Measurements from ENCODE around the gene RPUSD1. TPM values are rescaled to one million over a fixed set of nuclear protein-coding genes. Genes with fewer than 3 reads are reported as not detected.

RPUSD1 gene
- total RNA-seq, 2 donors from 2014 or later: 24.1 to 34.4 TPM

GRCh38 chr16:835373-835772 lies 47.2 kb upstream of the RPUSD1 start:
- H3K36me3 ChIP-seq (ENCODE audit: control insufficient read depth, insufficient read depth, low read length): no peaks in the 10 kb centered on the region
- H3K9me3 ChIP-seq (ENCODE audit: control insufficient read depth, low read length): peaks cover 12% of the 10 kb centered on the region
- no peaks in the 10 kb centered on the region for H3K4me1 ChIP-seq (ENCODE audit: control insufficient read depth, insufficient read depth, low read length)
- H3K4me3 Mint-ChIP-seq: no peak overlapping the region
- H3K27me3 ChIP-seq (ENCODE audit: control insufficient read depth, insufficient read depth, low read length, poor library complexity, severe bottlenecking): no peaks in the 10 kb centered on the region
- no peak for DNase-seq
- 90 to 100% methylated on average over 2 to 10 of the region's 10 CpGs for WGBS, 2 experiments (ENCODE audit: insufficient coverage in 1 of 2, insufficient read length in 1 of 2)
- H3K27me3 Mint-ChIP-seq (ENCODE audit: insufficient read depth): peaks cover 3% of the 10 kb centered on the region
- no peak overlapping the region for H3K27ac ChIP-seq (ENCODE audit: low read depth, low read length)
- H3K4me1 Mint-ChIP-seq: no peaks in the 10 kb centered on the region
- no peaks in the 10 kb centered on the region for H3K36me3 Mint-ChIP-seq (ENCODE audit: low read depth)
- peaks cover 23% of the 10 kb centered on the region for H3K9me3 Mint-ChIP-seq
- no peak for TF ChIP-seq CTCF (conservative IDR thresholded peaks at IDR 0.05)
- H3K9ac ChIP-seq (ENCODE audit: extremely low read depth, low read length, poor library complexity, severe bottlenecking): no peak overlapping the region
- H3K4me3 ChIP-seq (ENCODE audit: low read length): no peak overlapping the region
- H3K27ac Mint-ChIP-seq: no peak overlapping the region

GRCh38 chr16:833411-833810 lies 45.2 kb upstream of the RPUSD1 start:
- Mint-ChIP-seq H3K27me3 (ENCODE audit: insufficient read depth) (peaks cover 3% of the 10 kb centered on the region), H3K27ac (no peak overlapping the region), H3K4me3 (no peak overlapping the region), H3K9me3 (peaks cover 23% of the 10 kb centered on the region), H3K4me1 (no peaks in the 10 kb centered on the region), H3K36me3 (ENCODE audit: low read depth) (no peaks in the 10 kb centered on the region)
- no peak overlapping the region for H3K9ac ChIP-seq (ENCODE audit: extremely low read depth, low read length, poor library complexity, severe bottlenecking)
- no peaks in the 10 kb centered on the region for H3K36me3 ChIP-seq (ENCODE audit: control insufficient read depth, insufficient read depth, low read length)
- no peak for DNase-seq
- H3K9me3 ChIP-seq (ENCODE audit: control insufficient read depth, low read length): peaks cover 12% of the 10 kb centered on the region
- H3K4me1 ChIP-seq (ENCODE audit: control insufficient read depth, insufficient read depth, low read length): no peaks in the 10 kb centered on the region
- no peak for TF ChIP-seq CTCF (conservative IDR thresholded peaks at IDR 0.05)
- WGBS, 2 experiments (ENCODE audit: insufficient coverage in 1 of 2, insufficient read length in 1 of 2): 87 to 93% methylated on average over 14 of the region's 14 CpGs
- no peaks in the 10 kb centered on the region for H3K27me3 ChIP-seq (ENCODE audit: control insufficient read depth, insufficient read depth, low read length, poor library complexity, severe bottlenecking)
- H3K4me3 ChIP-seq (ENCODE audit: low read length): no peak overlapping the region
- no peak overlapping the region for H3K27ac ChIP-seq (ENCODE audit: low read depth, low read length)

GRCh38 chr16:832652-833336 lies 44.6 kb upstream of the RPUSD1 start:
- Histone ChIP-seq H3K4me1 (ENCODE audit: control insufficient read depth, insufficient read depth, low read length) (no peaks in the 10 kb centered on the region), H3K27ac (ENCODE audit: low read depth, low read length) (no peak overlapping the region), H3K27me3 (ENCODE audit: control insufficient read depth, insufficient read depth, low read length, poor library complexity, severe bottlenecking) (no peaks in the 10 kb centered on the region), H3K9ac (ENCODE audit: extremely low read depth, low read length, poor library complexity, severe bottlenecking) (no peak overlapping the region), H3K4me3 (ENCODE audit: low read length) (no peak overlapping the region), H3K9me3 (ENCODE audit: control insufficient read depth, low read length) (peaks cover 12% of the 10 kb centered on the region), H3K36me3 (ENCODE audit: control insufficient read depth, insufficient read depth, low read length) (no peaks in the 10 kb centered on the region)
- no peaks in the 10 kb centered on the region for H3K36me3 Mint-ChIP-seq (ENCODE audit: low read depth)
- no peak for TF ChIP-seq CTCF (conservative IDR thresholded peaks at IDR 0.05)
- DNase-seq: no peak
- H3K4me1 Mint-ChIP-seq: no peaks in the 10 kb centered on the region
- 87 to 90% methylated on average over 22 to 31 of the region's 35 CpGs for WGBS, 2 experiments (ENCODE audit: insufficient coverage in 1 of 2, insufficient read length in 1 of 2)
- no peak overlapping the region for H3K4me3 Mint-ChIP-seq
- no peak overlapping the region for H3K27ac Mint-ChIP-seq
- peaks cover 3% of the 10 kb centered on the region for H3K27me3 Mint-ChIP-seq (ENCODE audit: insufficient read depth)
- H3K9me3 Mint-ChIP-seq: peaks cover 20% of the 10 kb centered on the region

Data from endodermal cell (in vitro differentiated cells).